GM19035 (cell line): Measurements from ENCODE around the gene MAPK12.
A peak's percentile ranks its signal among the peaks of the same experiment; 100 is the strongest.

ENCODE experiments used
- ATAC-seq: cut with Tn5 transposase; IDR thresholded peaks from one replicate; pipeline ENCODE4 v1.9.1; 2021; ENCODE audit not compliant: unreplicated experiment

The MAPK12 gene

GRCh38 chr22:50261615-50262459 is at the start of gene MAPK12:
TSS of gene MAPK12 (minus strand) at chr22:50261683. CDS start at chr22:50261509, 174 bp downstream.
- ATAC-seq: peak; percentile 50

DNA sequence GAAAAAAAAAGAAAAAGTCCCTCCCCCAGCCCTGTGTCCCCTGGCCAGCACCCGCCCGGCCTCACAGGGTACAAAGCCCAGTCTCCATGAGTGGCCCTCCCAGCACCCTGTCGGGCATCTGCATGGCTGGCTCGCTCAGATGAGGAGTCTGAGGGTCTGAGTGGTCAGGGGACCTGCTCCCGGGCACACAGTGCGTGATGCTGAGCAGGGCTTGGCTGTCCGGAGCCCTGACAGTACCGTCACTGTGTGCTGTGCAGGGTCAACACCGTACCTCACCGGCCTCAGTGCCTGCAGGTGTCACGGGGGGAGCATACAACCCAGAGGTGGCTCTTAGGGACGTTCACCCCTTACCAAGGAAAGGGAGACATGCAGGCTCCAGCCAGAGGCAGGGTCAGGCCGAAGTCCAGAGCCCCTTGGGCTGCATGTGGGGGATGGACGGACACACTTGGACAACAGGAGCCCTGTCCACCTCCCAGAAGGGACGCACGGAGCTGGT is 49.5 kb upstream of the MAPK12 start:
- ATAC-seq: no peak

DNA sequence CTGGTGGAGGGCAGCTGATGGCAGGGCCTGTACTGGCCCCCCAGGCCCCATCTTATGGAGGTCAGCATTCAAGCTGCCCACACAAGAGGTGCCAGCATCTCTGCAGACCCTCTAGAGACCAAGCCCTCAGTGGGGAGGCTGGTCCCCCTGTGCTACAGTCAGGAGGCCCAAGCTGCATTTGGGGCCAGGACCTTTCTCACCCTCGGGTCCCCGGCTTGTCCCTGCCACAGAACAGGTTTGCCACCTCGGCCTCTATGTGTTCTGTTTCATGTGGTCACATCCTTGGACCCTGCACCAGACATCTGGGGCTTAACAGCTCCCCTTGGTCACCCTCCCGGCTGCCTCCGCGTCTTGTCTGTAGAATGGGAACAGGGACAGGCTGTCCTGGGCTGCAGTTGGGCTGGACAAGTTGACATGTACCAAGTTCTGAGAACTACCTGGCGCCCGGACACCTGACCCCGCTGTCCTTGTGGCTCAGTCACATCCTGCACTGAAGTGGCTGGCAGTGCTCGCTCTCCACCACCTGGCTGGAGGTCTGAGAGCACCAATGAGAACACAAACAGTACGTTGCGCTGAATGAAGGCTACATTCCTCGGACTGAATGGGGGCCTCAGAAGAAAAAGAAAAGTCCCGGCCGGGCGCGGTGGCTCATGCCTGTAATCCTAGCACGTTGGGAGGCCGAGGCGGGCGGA is 48.7 kb upstream of the MAPK12 start:
- ATAC-seq: no peak

DNA sequence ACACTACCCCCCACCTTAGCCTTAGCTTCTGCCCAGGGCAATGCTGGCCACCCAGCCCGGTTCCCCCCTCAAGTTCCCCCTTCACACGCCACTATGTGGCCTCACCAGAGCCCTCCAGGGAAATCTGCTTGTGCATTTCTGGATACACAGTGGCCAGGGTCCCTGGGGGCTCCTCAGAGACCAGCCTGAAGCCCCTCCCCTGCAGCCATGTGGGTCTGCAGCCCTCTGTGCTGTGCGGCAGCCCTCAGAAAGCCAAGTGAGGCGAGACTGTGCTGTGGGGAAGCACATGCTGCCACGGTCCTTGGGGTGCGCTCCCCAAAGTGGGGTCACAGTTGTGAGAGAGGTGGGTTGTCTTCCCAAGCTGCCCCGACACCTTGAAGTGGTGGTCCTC is 48.1 kb upstream of the MAPK12 start:
- no peak for ATAC-seq

DNA sequence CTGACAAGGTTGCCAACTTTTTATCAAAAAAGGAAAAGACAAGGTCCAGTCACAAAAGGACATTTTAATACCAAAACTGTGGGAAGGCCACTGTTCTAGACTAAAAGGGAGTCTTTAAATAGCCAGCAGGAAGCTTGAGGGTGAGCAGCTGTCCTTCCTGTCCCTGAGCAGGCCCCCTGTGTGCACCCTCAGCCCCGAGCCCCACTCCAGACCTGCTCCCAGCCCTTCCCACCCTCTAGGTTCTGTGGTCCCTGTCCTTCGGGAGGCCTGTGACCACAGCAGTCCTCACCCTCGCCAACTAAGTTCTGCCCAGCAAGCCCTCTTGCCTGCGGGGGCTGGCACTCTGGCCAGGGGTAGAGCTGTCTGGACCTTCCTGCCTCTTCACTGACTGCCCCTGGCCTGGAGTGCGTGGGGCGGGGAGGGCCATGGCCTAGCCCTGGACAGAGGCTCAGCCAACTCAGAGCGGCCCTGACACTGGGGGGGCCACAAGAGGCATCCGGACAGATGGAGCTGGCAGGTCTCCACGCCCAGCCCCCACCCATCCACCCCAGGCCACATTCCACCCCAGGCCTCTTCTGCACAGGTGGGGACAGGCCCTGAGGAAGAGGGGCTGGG is 47.6 kb upstream of the MAPK12 start:
- ATAC-seq: no peak

DNA sequence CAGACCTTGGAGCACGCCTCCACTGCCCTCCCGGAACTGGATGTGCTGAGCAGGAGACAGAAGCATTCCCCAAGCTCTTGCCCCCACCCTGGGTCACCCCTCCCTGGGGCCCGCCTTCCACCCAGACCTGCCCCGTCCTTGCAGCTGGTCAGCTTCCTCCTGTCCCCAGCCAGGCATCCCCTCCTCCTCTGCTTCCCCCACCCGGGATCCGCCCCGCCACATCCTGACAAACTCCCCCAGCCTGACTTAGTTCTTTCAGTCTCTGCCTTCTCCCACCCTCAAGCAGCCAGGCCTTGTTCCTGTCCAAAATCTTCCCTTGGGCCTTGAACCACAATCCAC is 47.1 kb upstream of the MAPK12 start:
- no peak for ATAC-seq

- ATAC-seq: no peak
These were observed 46.6 kb upstream of the MAPK12 start for GRCh38 chr22:50307890-50308596.

- peak; percentile 46 for ATAC-seq
These were observed 45.6 kb upstream of the MAPK12 start, which contains the start of gene PLXNB2 for GRCh38 chr22:50306753-50307749. TSS of gene PLXNB2 (minus strand) at chr22:50307646. CDS start at chr22:50290584, 17,062 bp downstream.

DNA sequence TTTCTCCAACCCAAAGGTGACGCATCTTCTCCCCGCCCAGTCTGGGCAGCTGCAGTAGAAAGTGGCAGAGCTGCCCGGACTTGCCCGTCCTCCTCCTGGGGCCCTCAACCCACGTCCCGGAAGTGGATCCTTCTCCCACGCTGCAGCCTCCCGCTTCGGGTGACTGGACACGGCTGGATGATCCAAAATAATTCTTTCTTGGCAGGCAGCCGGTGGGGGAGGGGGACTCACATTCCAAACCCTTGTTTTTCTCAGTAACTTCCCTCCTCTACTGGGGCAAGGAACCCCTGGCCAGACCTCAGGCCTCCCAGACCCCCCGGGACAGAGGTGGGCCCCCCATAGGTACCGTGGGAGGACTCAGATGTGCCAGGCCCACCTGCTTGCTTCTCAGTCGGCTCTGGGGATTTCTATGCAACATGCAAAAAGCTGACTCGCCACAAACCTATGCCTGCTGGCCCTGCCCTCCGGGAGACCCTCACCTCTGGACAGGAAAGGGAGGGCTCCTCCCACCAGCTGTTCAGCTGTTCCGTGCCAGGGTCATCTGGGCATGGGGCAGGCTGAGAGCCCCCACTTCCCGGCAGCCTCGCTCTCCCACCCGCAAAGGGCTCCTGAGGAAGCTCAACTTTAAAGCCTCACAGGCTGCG is 44.6 kb upstream of the MAPK12 start:
- no peak for ATAC-seq

- no peak for ATAC-seq
These were observed 44.0 kb upstream of the MAPK12 start for GRCh38 chr22:50305393-50305922.

DNA sequence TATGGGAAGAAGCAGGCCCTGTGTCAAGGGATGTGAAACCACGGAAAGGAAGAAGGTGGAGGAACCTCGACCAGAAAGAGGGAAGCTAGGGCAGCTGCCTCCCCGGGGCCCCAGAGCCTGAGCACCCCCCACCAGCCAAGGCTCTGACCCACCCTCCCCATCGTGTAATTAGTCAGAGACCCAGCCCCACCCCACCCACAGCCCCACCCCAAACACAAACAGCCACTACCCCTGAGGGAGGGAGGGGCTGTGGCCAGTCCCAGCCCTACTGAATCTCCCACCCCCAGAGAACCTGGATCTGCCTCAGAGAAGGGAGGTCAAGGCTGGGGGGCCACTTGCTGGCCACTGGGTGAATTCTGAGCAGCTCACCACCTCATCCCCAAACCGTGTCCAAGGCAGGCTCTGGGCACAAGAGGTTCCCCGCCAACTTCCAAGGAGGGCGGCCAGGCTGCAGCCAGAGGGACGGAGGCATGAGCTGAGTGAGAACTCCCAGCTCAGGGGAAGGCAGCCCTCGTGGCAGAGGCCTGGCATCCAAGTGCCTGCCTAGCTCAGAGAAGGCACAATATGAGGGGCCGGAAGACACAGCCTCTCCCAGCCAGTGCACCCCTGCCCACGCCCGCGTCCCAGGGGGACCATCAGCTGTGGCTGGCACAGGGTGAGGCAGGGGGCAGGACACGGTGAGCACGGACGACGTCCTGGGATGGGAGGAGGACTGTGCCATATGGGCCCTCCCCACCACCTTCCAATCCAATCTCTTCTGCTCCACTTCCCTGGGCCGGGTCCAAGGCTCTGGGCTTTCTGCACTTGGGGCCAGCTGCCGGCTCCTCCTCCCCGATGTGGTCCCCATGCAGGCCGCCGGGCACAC is 43.3 kb upstream of the MAPK12 start:
- no peak for ATAC-seq

- no peak for ATAC-seq
These were observed 42.5 kb upstream of the MAPK12 start for GRCh38 chr22:50303848-50304527.

GRCh38 chr22:50303515-50303847 is 42.0 kb upstream of the MAPK12 start:
- no peak for ATAC-seq

DNA sequence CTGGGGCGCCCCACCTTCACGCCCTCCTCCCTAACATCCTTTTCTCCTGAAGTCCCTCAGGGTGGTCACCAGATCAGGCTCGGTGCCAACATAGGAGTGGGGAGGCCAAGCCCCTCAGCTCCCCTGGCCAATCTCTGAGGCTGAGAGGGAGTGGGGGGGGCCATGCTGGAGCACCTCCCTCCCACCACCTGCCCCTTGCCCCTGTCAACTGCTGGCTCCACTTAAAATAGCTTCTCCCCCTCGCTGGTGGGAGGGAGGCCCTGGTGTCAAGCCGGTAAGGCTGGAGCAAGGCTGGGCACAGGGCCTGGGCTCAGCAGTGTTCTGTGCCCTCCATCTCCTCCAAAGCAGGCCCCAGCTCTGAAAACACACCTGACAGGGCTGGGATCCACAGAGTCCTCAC is 41.1 kb upstream of the MAPK12 start:
- no peak for ATAC-seq

GRCh38 chr22:50302041-50302541 is 40.6 kb upstream of the MAPK12 start:
- no peak for ATAC-seq

GRCh38 chr22:50301581-50301991 is 40.1 kb upstream of the MAPK12 start:
- no peak for ATAC-seq

GRCh38 chr22:50300620-50301257 is 39.3 kb upstream of the MAPK12 start:
- ATAC-seq: no peak
